NCI-H1092 treated with DMSO at 0.1 percent for 48 hours (cell line): ENCODE measurements around the gene NFE2L1.
"Not testable (repeated sequence)": the region's sequence is repeated elsewhere in the genome, so short reads cannot be mapped to it uniquely, and the experiment has no call there.

Source experiments
- DNase-seq: peaks from one replicate; lab custom pipeline; 2025; lab: John Stamatoyannopoulos, UW

Gene NFE2L1, protein sequence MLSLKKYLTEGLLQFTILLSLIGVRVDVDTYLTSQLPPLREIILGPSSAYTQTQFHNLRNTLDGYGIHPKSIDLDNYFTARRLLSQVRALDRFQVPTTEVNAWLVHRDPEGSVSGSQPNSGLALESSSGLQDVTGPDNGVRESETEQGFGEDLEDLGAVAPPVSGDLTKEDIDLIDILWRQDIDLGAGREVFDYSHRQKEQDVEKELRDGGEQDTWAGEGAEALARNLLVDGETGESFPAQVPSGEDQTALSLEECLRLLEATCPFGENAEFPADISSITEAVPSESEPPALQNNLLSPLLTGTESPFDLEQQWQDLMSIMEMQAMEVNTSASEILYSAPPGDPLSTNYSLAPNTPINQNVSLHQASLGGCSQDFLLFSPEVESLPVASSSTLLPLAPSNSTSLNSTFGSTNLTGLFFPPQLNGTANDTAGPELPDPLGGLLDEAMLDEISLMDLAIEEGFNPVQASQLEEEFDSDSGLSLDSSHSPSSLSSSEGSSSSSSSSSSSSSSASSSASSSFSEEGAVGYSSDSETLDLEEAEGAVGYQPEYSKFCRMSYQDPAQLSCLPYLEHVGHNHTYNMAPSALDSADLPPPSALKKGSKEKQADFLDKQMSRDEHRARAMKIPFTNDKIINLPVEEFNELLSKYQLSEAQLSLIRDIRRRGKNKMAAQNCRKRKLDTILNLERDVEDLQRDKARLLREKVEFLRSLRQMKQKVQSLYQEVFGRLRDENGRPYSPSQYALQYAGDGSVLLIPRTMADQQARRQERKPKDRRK

GRCh38 chr17:48047741-48048383, at the start of gene NFE2L1:
TSS of gene NFE2L1 (plus strand) at chr17:48048359. CDS start at chr17:48051119, 2,760 bp downstream.
- DNase-seq = peak; percentile 99

- DNase-seq = no peak
These were observed 48.6 kb upstream of the NFE2L1 start for GRCh38 chr17:47999582-47999981.

GRCh38 chr17:48001197-48001596, 47.0 kb upstream of the NFE2L1 start:
- no peak for DNase-seq

- not testable (repeated sequence) for DNase-seq
These were observed 46.5 kb upstream of the NFE2L1 start for GRCh38 chr17:48001657-48002056.

- no peak for DNase-seq
These were observed 45.8 kb upstream of the NFE2L1 start for GRCh38 chr17:48002266-48002915.

GRCh38 chr17:48002916-48003416, 45.2 kb upstream of the NFE2L1 start:
- peak; percentile 86 for DNase-seq

DNA sequence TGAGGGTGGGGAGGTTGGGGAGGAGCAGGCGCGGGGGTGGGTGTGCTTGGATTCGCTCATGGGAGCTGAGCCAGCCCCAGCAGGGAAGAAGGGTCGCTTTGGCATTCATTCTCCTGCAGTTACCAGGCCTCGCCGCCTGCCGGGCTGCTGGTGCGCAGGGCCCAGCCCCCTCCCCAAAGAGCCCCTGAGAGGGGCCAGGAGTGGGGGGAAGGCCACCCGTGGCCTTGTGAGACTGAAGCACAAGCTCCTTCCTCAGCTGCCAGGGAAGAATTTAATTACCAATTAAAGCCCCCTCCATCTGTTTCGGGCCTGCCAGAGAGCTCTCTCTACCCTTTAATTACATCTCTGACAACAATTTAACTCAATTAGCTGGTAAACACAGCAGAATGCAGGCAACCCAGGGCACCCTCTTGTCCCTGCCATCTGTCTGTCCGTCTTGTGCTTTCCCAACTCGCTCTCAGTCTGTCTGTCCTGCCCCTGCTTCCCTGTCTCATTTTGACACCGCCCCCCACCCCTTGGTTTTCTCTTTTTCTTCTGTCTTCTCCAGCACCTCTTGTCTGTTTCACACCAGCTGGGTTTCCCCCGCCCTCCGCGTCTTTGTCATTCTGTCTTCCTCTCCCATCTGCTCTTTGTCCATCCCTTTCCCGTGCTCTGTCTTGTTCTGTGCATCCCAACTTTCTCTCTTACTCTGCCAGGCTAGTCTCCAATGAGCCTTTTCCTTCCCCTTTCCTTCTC, 44.6 kb upstream of the NFE2L1 start:
- peak; percentile 94 for DNase-seq

- no peak for DNase-seq
These were observed 43.2 kb upstream of the NFE2L1 start for GRCh38 chr17:48004983-48005382.

GRCh38 chr17:48006936-48007709, 41.0 kb upstream of the NFE2L1 start:
- DNase-seq = no peak

- DNase-seq = no peak
These were observed 38.0 kb upstream of the NFE2L1 start for GRCh38 chr17:48010193-48010592.

GRCh38 chr17:48011405-48012150, 36.6 kb upstream of the NFE2L1 start:
- peak; percentile 69 for DNase-seq

DNA sequence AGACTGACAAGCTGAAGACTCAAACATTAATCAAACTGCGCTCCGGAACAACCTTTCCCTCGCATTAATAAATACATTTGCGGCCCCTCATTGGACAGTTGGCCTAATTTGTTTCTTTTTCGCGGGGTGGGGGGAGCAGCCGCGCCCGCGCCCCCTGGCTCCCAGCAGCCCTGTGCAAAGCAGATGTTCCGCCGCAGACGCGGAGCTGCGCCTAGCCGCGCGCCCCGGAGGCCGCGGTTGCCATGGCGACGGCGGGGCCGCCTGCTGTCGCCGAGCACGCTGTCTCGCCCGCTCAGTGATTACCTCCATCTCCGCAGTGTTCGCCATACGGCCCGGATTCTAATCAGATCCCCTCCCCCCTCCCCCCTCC, 36.0 kb upstream of the NFE2L1 start:
- peak; percentile 91 for DNase-seq

DNA sequence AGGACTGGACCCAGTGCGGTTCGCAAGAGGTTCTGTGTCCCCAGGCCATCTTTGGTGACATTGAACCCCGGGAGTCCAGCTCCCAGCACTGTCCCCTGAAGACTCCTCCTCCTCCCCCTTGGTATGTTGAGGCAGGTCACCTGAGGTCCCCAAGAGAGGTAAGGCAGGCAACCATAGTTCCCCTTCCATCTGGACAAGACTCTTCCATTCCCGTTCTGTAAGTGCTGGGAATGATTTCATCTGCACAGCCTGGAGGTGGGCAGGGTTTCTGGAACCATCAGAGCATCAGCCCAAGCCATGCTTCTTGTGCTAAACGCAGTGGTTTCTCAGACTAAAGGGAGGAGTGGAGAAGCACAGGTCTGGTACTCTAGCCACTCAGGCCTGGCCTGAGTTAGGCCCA, 35.5 kb upstream of the NFE2L1 start:
- peak; percentile 59 for DNase-seq

DNA sequence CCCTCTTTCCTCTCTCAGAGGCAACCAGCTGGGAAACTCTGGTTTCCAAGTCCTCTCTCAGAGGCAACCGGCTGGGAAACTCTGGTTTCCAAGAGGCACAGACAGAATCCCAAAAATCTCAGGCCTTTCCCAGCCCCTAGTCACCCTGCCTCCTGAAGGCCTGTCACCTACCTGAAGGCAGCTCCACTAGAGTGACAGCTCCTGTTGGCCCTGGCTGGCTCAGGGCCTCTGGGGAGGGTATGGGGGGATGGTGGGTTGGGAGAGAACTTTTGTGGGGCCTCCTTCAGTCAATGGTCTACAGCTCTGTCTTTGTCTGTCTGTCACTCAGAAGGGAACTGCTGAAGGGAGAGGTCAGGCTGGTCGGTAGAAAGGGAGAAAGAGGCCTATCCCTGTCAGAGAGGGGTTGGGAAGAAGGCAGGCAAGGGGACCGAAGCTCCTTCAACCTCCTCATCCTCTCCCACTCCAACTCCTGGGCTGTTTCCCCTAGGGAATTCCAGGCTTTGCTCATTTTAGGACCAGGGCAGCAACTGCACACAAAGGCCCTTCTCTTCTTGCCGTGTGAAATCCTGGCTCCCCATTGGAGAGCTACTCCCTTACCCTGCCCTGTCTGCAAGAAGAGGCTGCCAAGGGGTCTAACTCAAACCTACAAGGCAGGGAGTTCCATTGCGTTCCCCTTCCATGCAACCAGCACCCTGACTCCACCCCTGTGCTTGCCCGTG, 34.1 kb upstream of the NFE2L1 start:
- DNase-seq = no peak

- no peak for DNase-seq
These were observed 33.5 kb upstream of the NFE2L1 start for GRCh38 chr17:48014595-48015111.

DNA sequence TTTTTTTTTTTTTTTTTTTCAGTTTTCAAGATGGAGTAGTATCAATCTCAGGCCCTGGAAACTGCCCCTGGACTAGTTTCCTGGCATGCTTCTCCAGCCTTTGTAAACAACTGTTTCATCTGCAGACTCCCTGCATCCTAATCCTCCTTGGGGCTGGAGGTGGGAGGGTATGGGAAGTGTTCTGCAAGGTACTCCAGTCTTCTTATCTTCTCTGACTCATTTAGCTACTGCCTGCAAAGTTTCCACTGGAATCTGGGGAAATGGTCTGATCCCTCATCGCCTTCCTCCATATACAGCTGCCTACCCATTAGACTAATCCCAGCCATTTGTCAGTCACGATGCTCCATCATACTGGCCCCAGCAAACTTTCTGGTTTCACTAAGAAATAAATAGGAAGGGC, 32.0 kb upstream of the NFE2L1 start:
- no peak for DNase-seq

DNA sequence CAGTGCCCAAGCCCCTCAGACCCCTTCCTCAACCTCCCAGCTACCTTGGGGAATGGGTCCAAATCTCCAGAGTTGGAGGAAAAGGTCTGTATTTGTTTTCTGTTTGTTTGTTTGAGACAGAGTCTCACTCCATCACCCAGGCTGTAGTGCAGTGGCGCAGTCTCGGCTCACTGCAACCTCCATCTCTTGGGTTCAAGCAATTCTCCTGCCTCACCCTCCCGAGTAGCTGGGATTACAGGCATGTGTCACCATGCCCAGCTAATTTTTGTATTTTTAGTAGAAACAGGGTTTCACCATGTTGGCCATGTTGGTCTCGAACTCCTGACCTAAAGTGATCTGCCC, 30.4 kb upstream of the NFE2L1 start:
- not testable (repeated sequence) for DNase-seq

DNA sequence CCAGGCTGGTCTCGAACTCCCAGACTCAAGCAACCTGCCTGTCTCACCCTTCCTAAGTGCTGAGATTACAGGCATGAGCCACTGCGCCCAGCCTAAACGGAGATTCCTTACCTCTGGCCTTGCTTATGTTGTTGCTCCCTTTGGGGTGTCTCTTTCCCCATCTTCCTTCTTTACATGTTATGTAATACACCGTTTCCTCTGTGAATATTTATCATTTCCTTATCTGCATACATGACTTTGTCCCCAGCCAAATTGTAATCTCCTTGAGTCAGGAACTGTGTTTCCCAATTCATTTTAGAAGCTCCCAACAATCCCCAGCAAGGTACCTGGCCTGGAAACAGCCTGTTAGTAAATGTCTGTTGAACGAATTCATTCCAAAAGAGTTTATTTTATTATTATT, 26.2 kb upstream of the NFE2L1 start:
- DNase-seq = no peak

GRCh38 chr17:48022901-48023300, 25.3 kb upstream of the NFE2L1 start:
- DNase-seq = no peak
